Ascending aorta (tissue), 2 donors: ENCODE data around the gene RPS6KC1. TPM values are rescaled to one million over a fixed set of nuclear protein-coding genes. Genes with fewer than 3 reads are reported as not detected.

Experiments
- DNase-seq, 2 donors: peaks; one replicate each; pipeline ENCODE4 v3.0.0-alpha.2; 2019; ENCODE audit warnings: low spot score in 2 of 2
- H3K27ac ChIP-seq, 2 donors: fragments of 200-600 bp; sonication (generic); one replicate each; pipeline ENCODE4 v1.5.1; 2016 to 2017; ENCODE audit warnings: mild to moderate bottlenecking in 1 of 2
- H3K27me3 ChIP-seq: fragments of 200-600 bp; sonication (generic); one replicate; pipeline ENCODE4 v1.5.1; 2017
- H3K36me3 ChIP-seq, 2 donors: fragments of 200-600 bp; sonication (generic); one replicate each; pipeline ENCODE4 v1.5.1; 2016
- H3K4me1 ChIP-seq, 2 donors: fragments of 200-600 bp; sonication (generic); one replicate each; pipeline ENCODE4 v1.5.1; 2016 to 2017; ENCODE audit warnings: mild to moderate bottlenecking in 1 of 2
- H3K4me3 ChIP-seq, 2 donors: fragments of 200-600 bp; sonication (generic); one replicate each; pipeline ENCODE4 v1.5.1; 2016 to 2017; ENCODE audit warnings: mild to moderate bottlenecking in 1 of 2
- H3K9me3 ChIP-seq, 2 donors: fragments of 200-600 bp; sonication (generic); one replicate each; pipeline ENCODE4 v1.5.1; 2016
- CTCF ChIP-seq, 3 experiments: fragments of 200-600 bp in 2 of 3; fragments of 450-650 bp in 1 of 3; sonication (generic) in 2 of 3; IDR thresholded peaks; one replicate each; pipeline ENCODE4 v1.5.1; 2016 to 2019; ENCODE audit warnings: antibody characterized with exemption in 3 of 3, mild to moderate bottlenecking in 1 of 3, moderate library complexity in 1 of 3
- intact Hi-C: fragments of 100-400 bp; cut with DNase I; formaldehyde crosslinking; loops from one replicate; pipeline ENCODE4 v1.15.1; 2023
- total RNA-seq: library from RNA; depleted of rRNA; stranded (reverse); fragments of >200 nt; gene quantifications from one replicate; pipeline ENCODE4 v1.1.0, GENCODE V29; 2016

Gene RPS6KC1
- total RNA-seq, 1 donor from 2014 or later: 21.0 TPM

- H3K4me1 ChIP-seq: no peaks in the 10 kb centered on the region
- TF ChIP-seq CTCF (IDR thresholded peaks at IDR 0.05): no peak
- no peak overlapping the region for H3K27ac ChIP-seq
- H3K27me3 ChIP-seq: no peaks in the 10 kb centered on the region
- no peaks in the 10 kb centered on the region for H3K9me3 ChIP-seq
- peaks cover 7 to 18% of the 10 kb centered on the region in 2 donors for H3K36me3 ChIP-seq
- intact Hi-C loops: loop anchor here (10.0 kb wide), 1 partner anchor 879 kb away; no protein-coding TSS in a partner anchor
- no peak overlapping the region for H3K4me3 ChIP-seq
- no peak for DNase-seq
These were observed 194.3 kb downstream of the RPS6KC1 start for GRCh38 chr1:213245260-213245910.

GRCh38 chr1:213247038-213247437 is 196.0 kb downstream of the RPS6KC1 start:
- intact Hi-C loops: loop anchor here (2.0 to 10.0 kb wide), 2 partner anchors 126 to 878 kb away; no protein-coding TSS in a partner anchor
- Histone ChIP-seq H3K4me3 (no peak overlapping the region), H3K36me3 (peaks cover 0 to 3% of the 10 kb centered on the region in 2 donors), H3K27ac (no peak overlapping the region), H3K27me3 (no peaks in the 10 kb centered on the region), H3K9me3 (no peaks in the 10 kb centered on the region), H3K4me1 (no peaks in the 10 kb centered on the region)
- no peak for TF ChIP-seq CTCF (IDR thresholded peaks at IDR 0.05)
- no peak for DNase-seq

- no peaks in the 10 kb centered on the region for H3K9me3 ChIP-seq
- H3K4me3 ChIP-seq: no peak overlapping the region
- intact Hi-C loops: loop anchor here (10.0 kb wide), 1 partner anchor 875 kb away; no protein-coding TSS in a partner anchor
- TF ChIP-seq CTCF (IDR thresholded peaks at IDR 0.05): no peak
- no peaks in the 10 kb centered on the region for H3K36me3 ChIP-seq
- H3K27me3 ChIP-seq: no peaks in the 10 kb centered on the region
- H3K4me1 ChIP-seq: no peaks in the 10 kb centered on the region
- no peak for DNase-seq
- no peak overlapping the region for H3K27ac ChIP-seq
These were observed 198.4 kb downstream of the RPS6KC1 start for GRCh38 chr1:213249395-213249794.

GRCh38 chr1:213250041-213250440 is 199.0 kb downstream of the RPS6KC1 start:
- no peak overlapping the region for H3K27ac ChIP-seq
- H3K4me1 ChIP-seq: no peaks in the 10 kb centered on the region
- intact Hi-C loops: no loop called here
- no peaks in the 10 kb centered on the region for H3K27me3 ChIP-seq
- H3K4me3 ChIP-seq: no peak overlapping the region
- no peaks in the 10 kb centered on the region for H3K36me3 ChIP-seq
- no peak for DNase-seq
- no peak for TF ChIP-seq CTCF (IDR thresholded peaks at IDR 0.05)
- no peaks in the 10 kb centered on the region for H3K9me3 ChIP-seq

- intact Hi-C loops: no loop called here
- Histone ChIP-seq H3K27me3 (no peaks in the 10 kb centered on the region), H3K27ac (no peak overlapping the region)
These were observed 199.4 kb downstream of the RPS6KC1 start for GRCh38 chr1:213250446-213250845.

More at GRCh38 chr1:213250446-213250845, 199.4 kb downstream of the RPS6KC1 start:
- H3K36me3 ChIP-seq: no peaks in the 10 kb centered on the region
- H3K4me1 ChIP-seq: no peaks in the 10 kb centered on the region
- no peak for TF ChIP-seq CTCF (IDR thresholded peaks at IDR 0.05)
- DNase-seq: no peak
- H3K9me3 ChIP-seq: no peaks in the 10 kb centered on the region
- H3K4me3 ChIP-seq: no peak overlapping the region
